GM18858 (cell line): ENCODE data around the gene KLF8.
A peak's percentile ranks its signal among the peaks of the same experiment; 100 is the strongest.
"Not testable (repeated sequence)": the region's sequence is repeated elsewhere in the genome, so short reads cannot be mapped to it uniquely, and the experiment has no call there.

Source experiments
- ATAC-seq: cut with Tn5 transposase; IDR thresholded peaks from one replicate; pipeline ENCODE4 v1.9.1; 2021; ENCODE audit not compliant: unreplicated experiment

Gene KLF8

DNA sequence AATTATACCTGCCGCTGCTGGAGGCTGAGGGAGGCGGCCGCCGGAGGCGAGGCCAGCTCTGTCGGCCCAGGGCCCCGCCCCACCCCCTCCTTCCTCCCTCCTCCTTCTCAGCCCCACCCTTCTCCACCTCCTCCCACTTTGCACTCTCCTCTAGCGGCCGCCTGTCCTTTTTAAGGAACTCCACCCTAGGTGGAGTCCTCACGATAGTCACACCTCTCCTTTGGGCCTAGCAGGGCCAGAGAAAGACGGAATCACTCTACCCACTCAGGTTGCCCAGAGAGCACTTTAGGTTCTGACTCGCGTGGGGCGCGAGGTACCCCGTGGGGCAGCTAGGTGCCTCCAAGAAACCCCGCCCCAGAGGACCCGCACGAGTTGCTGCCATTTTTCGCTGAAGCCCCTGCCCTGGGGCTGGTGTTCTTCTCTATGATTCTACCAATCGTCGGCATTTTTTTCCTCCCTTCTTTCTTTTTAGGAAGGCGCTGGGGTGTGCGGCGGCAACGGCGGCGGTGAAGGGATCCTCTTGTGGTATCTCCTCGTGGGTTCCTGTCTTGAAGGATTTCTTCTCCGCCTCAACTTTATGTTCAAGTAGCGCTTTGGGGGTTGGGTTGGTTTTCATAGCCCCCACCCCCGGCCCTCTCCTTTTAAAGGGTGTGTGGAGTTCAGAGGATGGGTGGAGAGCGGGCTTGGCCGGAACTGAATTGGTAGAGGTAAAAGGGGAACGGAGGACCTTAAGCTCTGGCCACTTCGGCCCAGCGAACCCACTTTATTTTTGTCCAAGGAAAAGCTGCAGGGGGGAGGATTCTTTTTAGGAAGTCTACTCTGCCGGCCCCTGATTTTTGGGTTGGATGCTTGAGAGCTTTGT is at the start of gene KLF8:
Gene KLF8 (plus strand): TSS at position 136 of the 862 bp plus-strand sequence. CDS start 979 bp downstream, outside the sequence.
- peak; percentile 60 for ATAC-seq

DNA sequence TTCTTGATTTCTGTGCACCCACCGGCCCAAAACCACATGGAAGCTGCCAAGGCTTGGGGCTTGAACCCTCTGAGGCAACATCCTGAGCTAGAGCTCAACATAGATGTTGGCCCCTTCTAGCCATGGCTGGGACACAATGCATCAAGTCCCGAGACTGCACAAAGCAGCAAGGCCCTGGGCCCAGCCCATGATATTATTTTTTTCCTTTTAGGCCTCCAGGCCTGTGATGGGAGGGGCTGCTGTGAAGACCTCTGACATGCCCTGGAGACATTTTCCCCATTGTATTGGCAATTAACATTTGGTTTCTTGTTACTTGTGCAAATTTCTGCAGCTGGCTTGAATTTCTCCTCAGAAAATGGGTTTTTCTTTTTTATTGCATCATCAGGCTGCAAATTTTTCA is 25.2 kb upstream of the KLF8 start:
- not testable (repeated sequence) for ATAC-seq

DNA sequence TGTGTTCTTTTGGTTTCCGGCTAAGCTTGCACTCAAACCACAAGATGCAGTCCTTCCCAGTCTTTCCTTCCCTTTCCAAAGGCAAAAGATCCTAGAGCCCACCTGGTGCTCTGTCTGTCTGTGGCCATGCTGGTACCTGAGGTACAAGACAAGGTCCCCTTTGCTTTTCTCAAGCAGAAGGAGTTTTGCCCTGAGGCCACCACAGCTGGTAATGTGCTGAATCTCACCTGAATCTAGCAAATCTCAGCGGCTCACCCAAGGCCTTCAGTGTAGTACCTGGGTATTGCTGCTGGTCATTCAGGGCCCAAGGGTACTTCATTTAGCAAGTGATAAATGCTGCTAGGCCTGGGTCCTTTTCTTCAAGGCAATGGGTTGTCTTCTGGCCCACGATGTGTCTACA is 20.5 kb upstream of the KLF8 start:
- no peak for ATAC-seq

DNA sequence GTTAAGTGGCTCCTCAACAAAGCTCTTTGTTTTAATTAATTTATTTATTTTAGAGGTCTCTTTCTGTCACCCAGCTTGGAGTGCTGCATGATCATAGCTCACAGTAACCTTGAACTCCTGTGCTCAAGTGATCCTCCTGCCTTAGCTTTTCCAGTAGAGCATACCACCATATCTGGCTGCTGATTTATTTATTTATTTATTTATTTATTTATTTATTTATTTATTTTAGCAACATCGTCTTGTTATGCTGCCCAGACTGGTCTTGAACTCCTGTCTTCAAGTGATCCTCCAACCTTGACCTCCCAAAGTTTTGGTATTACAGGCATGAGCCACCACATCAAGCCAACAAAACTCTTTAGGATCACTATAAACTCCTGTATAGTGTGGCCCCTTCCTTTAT is 15.8 kb upstream of the KLF8 start:
- no peak for ATAC-seq

DNA sequence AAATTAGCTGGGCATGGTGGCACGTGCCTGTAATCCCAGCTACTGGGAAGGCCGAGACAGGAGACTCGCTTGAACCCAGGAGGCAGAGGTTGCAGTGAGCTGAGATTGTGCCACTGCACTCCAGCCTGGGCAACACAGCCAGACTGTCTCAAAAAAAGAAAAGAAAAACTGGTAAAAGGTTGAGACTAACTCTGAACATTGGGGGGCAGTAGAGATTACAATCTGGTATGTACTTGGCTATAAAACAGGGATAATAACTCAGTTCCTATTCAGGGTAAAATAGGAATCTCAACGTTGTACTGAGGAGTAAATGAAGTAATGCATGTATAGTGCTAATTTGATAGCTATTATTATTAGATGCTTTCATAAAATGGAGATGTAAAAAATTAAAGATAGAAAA is 12.5 kb upstream of the KLF8 start:
- ATAC-seq: no peak

DNA sequence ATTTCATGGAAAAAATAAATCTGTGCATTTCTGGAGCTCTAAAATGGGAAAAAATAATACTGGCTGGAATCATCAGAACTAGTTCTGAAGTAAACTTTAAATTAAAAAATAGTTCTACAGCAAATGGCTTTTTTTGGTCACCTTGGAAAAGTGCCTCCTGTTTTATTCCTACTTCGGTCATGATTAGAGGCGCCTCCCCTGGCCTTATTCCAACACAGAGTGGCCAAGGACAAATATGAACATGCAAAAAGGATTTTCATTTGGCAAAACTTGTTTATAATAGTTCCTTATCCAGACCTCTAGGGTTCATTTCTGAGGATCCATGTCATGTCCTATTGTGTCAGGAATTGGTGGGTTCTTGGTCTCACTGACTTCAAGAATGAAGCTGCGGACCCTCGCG is 11.1 kb upstream of the KLF8 start:
- ATAC-seq: no peak

DNA sequence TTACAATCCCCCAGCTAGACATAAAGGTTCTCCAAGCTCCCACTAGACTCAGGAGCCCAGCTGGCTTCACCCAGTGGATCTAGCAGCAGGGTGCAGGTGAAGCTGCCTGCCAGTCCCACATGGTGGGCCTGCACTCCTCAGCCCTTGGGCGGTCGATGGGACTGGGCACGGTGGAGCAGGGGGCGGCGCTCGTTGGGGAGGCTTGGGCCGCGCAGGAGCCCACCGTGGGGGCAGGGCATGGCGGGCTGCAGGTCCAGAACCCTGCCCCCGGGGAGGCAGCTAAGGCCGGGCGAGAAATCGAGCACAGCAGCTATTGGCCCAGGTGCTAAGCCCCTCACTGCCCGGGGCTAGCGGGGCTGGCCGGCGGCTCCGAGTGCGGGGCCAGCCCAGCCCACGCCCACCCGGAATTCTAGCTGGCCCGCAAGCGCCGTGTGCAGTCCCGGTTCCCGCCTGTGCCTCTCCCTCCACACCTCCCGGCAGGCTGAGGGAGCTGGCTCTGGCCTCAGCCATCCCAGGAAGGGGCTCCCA is 9.6 kb upstream of the KLF8 start:
- no peak for ATAC-seq

DNA sequence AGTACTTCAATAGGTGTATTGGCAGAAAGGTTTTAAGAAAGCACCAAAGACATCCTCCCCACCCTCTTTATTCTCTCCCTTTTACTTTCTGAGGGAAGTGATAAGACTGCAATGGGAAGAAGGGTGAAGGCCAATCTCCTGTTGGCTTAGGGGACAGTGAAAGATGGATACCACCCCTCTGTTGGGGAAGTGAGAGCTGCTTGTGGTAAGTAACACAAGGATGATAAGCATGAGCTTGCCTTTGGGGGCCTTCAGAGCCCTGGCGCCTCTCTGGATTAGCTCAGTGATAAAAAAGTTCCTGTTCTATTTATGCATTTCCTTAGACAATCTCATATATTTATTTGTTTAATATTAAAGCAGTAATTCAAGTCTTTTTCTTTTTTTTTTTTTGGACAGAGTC is 5.2 kb upstream of the KLF8 start:
- no peak for ATAC-seq

DNA sequence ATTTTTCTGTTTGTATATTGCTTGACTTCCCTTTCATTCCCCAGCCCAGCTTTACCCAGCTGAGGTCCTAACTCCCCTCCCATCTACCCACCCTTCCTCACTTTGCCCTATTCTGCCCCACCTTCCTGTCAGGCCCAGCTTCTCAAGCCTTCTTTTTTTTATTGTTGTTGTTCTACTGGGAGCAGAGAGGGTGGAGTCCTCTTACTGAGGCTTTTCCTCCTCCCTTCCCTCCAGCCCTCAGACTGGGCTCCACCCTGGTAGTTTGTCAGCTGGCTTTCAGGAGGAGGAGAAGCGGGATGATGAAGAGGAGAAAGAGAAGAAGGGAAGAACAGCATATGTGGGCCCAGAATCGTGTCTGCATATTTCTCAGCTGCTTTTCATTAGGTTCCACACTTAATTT is 3.2 kb upstream of the KLF8 start:
- no peak for ATAC-seq

DNA sequence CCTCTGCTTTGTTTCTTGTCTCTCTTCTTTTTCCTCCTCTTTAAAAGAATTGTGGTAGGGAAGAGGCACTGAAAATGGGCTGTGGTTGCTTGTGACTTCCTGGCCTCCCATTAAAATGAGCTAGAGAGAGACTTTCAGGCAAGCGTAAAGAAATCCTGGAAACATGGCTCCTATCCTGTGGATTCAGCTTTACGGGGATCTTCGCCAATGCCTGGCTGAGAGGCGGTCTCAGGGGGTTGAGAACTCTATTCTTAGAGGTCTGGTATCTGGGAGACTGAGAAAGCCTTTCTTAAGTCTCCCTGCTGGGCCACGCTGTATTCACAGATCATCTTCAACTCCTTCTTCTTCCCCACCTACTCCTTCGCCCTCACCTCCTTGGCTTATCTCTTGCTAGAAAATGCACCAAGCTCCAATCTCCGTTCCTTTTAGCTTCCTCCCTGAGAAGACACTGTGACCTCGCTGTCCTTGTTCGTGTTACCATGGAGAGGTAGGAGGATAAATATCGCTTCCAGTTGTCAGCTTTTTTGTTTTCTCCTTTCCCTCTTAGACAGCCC is 542 bp upstream of the KLF8 start:
- no peak for ATAC-seq

DNA sequence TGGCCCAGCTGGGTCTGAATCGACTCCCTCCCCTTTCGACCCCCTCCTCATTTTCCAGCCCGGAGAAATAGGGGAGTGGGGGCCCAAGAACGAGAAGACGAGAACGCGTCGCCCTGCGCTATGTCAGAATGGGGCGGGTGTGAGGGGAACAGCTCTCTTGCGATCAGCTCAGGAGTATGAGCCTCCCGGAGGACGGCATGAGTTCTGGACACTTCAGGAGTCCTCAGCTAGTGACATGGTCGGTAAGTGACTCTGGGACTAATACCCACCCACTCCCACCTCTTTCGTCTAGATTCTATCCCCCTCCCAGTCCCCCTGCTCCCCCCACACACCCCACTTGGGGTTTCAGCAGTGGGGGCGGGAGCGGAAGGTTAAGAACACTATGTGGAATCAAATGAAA is 944 bp downstream of the KLF8 start:
- no peak for ATAC-seq

DNA sequence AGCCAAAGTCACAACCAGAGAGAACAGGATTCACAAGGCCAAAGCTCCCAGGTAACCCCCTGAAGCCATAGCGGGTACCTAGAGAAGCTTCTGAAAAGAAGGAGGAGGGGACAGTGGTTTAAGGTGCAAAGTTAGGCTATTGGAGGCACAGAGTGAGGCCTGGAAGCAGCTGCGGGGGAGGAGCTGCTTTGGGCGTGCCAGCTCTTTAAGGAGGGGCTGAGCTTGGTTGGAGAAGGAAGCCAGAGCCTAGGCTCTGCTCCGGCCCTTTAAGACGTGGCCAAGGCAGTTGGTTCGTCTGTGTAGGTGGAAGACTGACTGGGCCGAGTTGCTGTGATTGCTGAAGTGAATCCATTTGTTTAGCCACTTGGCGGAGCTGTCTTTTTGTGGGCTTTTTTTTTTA is 1.5 kb downstream of the KLF8 start:
- peak; percentile 86 for ATAC-seq

DNA sequence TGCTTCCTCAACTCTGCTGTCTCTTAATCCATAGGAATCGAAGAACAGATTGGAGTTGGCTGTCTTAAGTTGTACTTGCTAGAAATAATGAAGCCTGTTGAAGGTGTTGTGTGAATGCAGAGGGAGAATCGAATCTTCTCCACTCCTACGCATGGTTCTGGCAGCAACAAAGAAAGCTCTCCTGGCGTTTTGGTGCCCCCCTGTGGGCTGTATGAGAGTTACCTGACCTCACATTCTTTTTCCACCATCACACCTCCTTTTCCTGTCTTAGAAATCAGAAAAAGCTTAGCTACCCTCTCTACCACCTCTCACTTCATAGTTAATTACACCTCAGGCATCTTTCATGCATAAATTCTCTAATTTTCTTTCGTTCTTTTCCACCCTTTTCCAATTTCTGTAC is 16.3 kb downstream of the KLF8 start:
- ATAC-seq: peak; percentile 81

DNA sequence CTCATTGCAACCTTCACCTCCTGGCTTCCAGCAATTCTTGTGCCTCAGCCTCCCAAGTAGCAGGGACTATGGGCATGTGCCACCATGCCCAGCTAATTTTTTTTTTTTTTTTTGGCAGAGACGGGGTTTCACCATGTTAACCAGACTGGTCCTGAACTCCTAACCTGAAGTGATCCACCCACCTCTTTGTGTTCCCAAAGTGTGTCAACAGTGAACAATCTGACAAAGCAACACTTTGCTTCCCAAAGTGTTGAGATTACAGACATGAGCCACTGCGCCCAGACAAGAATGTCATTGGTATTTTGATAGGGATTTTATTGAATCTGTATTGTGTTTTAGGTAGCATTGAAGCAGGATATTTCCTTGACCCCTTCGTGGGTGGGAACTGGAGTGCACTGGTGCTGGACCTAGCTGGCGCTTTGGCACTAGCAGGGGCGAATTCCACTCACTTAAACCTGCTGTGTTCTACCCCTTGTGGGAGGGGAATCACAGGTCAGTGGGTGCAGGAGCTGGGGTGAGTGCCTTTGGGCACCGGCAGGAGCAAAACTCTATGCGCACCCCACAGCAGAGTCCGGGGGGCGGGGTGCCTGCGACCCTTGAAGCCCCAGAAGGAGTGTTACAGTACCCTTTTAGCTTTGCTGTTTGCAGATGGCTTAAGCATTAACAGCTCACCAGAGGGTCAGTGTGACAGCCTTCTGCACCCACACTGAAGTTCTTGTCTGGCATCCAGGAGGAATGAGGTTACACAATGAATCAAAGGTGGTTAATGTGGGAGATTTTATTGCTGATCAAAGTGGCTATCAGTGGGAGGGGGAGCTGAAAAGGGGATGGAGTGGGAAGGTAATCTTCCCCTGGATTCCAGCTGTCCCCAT is 21.9 kb downstream of the KLF8 start:
- ATAC-seq: no peak

DNA sequence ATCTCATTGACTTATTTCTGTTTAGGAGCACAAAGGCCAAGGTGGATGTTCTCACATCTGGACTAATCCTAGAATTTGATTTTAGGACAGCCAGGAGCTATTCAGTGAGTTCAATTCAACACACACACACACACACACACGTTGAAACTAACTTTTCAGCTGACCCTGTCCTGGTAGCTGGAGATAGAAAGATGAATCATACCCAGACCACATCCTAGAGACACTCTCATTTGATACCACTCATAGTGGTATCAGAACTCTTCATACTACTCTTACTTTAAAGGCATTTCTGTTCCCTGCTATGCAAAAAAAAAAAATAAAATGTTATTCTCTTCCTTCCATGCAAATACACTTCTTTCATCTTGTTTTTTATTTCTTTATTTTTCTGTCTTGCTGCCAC is 36.7 kb downstream of the KLF8 start:
- peak; percentile 99 for ATAC-seq

DNA sequence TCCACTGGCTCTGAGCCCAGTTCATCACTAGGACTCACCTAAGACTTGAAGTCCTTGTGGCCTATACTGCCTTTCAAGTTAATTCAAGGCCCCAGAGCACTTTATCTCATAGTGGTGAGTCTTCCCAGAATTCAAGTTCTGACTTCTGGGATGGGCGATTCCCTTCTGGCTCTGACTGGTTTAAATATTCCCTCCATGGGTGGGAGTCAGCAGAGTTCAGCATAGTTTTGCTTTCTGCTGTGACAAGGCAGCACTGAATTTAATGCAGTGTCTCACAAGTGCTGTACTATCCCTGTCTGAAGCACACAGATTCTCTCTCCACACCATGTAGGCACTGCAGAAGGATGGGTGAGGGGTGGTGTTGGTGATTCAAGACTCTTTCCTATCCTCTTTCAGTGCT is 46.5 kb downstream of the KLF8 start:
- ATAC-seq: no peak

DNA sequence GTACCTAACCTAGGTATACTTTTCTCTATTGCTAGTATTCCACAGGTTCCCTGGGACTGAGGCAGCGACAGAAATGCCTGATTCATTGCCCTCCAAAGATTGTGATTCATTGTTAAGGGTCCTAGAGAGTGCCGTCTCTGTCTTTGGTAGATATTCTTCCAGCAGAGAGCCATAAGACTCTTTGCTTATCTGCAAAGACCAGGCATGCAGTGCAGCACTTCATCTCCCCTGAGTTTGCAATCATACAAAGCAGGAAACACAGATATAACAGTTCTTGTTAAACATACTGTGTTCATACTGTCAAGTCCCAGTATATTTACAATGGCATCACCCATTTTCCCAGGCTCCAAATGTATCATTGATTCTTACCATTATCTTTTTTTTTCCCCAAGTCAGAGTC is 47.7 kb downstream of the KLF8 start:
- no peak for ATAC-seq

DNA sequence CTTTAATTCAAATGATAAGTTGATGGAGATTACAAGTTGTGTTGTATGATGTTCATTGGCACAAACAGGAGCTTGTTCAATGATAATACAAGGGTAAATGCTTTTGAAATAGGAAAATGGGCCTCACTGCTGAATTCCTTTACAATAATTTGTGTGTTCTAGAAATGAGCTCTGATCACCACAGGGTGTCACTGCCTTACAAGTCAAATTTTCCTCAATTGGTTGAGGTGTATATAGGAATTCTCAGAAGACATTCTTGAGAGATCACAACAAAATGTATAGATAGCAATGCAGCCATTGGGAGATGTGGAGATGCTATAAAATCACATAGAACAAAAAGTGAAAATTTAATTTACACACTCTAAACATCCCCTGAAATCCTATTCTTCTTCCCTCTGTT is 49.6 kb downstream of the KLF8 start:
- ATAC-seq: no peak

DNA sequence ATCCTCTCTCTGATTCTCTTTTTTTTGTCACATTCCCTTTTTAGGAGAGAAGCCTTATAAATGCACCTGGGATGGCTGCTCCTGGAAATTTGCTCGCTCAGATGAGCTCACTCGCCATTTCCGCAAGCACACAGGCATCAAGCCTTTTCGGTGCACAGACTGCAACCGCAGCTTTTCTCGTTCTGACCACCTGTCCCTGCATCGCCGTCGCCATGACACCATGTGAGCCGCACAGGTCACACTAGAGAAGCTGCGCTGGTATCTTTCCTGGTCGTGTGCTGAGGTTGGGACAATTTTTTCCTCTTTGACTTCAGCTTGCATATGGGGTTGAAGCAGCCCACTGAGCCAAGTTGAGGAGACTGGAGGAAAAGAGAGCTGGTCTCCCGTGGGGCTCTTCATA is 52.1 kb downstream of the KLF8 start:
- ATAC-seq: no peak

DNA sequence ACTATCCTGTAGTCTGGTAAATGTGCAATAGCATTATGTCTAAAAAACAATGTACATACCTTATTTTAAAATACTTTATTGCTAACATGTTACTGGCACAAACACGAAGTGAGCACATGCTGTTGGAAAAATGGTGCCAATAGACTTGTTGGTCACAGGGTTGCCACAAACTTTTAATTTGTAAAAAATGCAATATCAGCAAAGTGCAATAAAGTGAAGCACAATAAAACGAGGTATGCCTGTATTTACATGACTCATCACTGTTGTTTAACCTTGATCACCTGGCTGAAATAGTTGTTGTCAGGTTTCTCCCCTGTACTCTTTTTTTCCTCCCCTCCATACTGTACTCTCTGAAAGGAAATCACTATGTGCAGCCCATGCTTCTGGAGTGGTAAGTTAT is 56.5 kb downstream of the KLF8 start:
- no peak for ATAC-seq

DNA sequence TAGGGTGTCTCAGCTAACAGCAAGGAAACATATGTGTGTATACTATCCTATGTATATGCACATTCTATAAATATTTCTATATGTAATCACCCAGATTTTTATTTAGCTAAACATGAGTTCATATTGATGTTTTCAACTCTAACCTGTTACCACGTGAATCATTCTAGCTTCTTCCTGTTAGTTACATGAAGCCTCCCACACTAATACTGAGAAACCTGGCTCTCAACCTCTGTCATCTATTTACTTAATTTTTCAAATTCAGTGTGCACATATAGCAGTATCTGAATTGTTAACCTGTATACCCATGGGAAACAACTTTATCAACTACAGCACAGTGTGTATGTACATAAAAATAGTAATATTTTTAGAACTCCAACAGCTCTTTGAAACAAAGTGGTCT is 57.3 kb downstream of the KLF8 start:
- no peak for ATAC-seq

DNA sequence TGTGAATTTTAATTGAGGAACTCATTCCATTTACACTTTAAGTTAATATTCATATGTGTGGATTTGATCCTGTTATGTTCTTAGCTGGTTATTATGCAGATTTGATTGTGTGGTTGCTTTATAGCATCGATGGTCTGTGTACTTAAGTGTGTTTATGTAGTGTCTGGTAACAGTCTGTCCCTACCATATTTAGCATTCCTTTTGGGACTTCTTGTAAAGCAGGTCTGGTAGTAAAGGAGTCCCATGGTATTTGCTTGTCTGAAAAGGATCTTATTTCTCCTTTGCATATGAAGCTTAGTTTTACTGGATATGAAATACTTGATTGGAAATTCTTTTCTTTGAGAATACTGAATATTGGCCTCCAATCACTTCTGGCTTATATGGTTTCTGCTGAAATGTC is 76.6 kb downstream of the KLF8 start:
- ATAC-seq: no peak
